Psoas muscle (tissue), 8 donors: Measurements from ENCODE around the gene POC5. TPM values are rescaled to one million over a fixed set of nuclear protein-coding genes. Genes with fewer than 3 reads are reported as not detected.
"Not testable (repeated sequence)": the region's sequence is repeated elsewhere in the genome, so short reads cannot be mapped to it uniquely, and the experiment has no call there.

ENCODE experiments used
- ATAC-seq, 4 donors: fragments of 200-7000 bp; cut with Tn5 transposase; one replicate each; pipeline ENCODE4 v1.9.1; 2020; ENCODE audit warnings: moderate library complexity in 3 of 4, mild to moderate bottlenecking in 2 of 4
- DNase-seq, 2 donors: peaks; one replicate each; pipeline ENCODE4 v3.0.0-alpha.2; 2020
- H3K27ac ChIP-seq: fragments of 200-600 bp; one replicate; pipeline ENCODE4 v1.8.0; 2022
- H3K27me3 ChIP-seq, 3 donors: fragments of 200-600 bp in 1 of 3; one replicate each; pipeline versions ENCODE4 v1.6.1 to v1.8.0; 2013 to 2022; ENCODE audit warnings: low read length in 2 of 3, mild to moderate bottlenecking in 2 of 3, moderate library complexity in 1 of 3; ENCODE audit not compliant: insufficient read depth in 3 of 3
- H3K36me3 ChIP-seq, 2 donors: fragments of 200-600 bp in 1 of 2; one replicate each; pipeline versions ENCODE4 v1.6.1 to v1.8.0; 2013 to 2022; ENCODE audit warnings: low read depth in 1 of 2, mild to moderate bottlenecking in 1 of 2, moderate library complexity in 1 of 2; ENCODE audit not compliant: insufficient read depth in 1 of 2
- H3K4me1 ChIP-seq: fragments of 200-600 bp; one replicate; pipeline ENCODE4 v1.8.0; 2022
- H3K4me3 ChIP-seq: fragments of 200-600 bp; one replicate; pipeline ENCODE4 v1.8.0; 2022; ENCODE audit warnings: mild to moderate bottlenecking
- H3K9me3 ChIP-seq: fragments of 200-600 bp; one replicate; pipeline ENCODE4 v1.8.0; 2022
- CTCF ChIP-seq: fragments of 200-600 bp; IDR thresholded peaks from one replicate; pipeline ENCODE4 v1.8.0; 2022; ENCODE audit warnings: antibody characterized with exemption
- WGBS, 3 donors: extraction: QIAGEN DNeasy Blood & Tissue Kit; methylation state at CpG; one replicate each; pipeline versions ENCODE4 v1.1.6 to v1.1.7; 2013; 5-methylcytosine and 5-hydroxymethylcytosine counted together
- intact Hi-C, 2 donors: fragments of 100-400 bp; cut with DNase I; formaldehyde crosslinking; loops; one replicate each; pipeline versions ENCODE4 v1.11.0 to v1.14.2; 2022
- polyA plus RNA-seq, 3 donors: library from polyadenylated mRNA; stranded (reverse); fragments of 200-250 nt; gene quantifications; one replicate each; pipeline ENCODE4 v1.2.3, GENCODE V29; 2013
- total RNA-seq, 4 donors: library from RNA; stranded (reverse); fragmentation: NEBNext Ultra II Directional in 2 of 4; extraction: Animal tissue kit (Norgen Biotek cat#: 25700) in 2 of 4; gene quantifications; one replicate each; pipeline versions ENCODE4 v1.2.1 to v1.2.4, GENCODE V29; 2021 to 2023
- donor health status: healthy with polysubstance abuse.
- donor health status: DM: no; HTN: no; CAD: no; lungs with moderate emphysema.
- donor health status: Bipolar disorder and iron deficiency.
- donor health status: healthy.
- donor health status: DM: yes; HTN: yes; CAD: no.
- donor health status: DM: no; HTN: no; CAD: no.
- donor health status: DM: no; HTN: no; CAD: no.
- donor health status: DM: yes; HTN: yes; CAD: no.

POC5 gene
- total and polyA plus RNA-seq, 7 donors, result 3.3 to 7.1 (median 4.0) TPM

- no peak for DNase-seq
- 95 to 99% (median 96%) methylated on average over 1 of the region's 1 CpG for WGBS, 3 donors
- ATAC-seq, result no peak
Observed at GRCh38 chr5:75733767-75734166, 16.5 kb upstream of the POC5 start.

GRCh38 chr5:75731515-75731914, 14.3 kb upstream of the POC5 start:
- intact Hi-C loops, H3K36me3 ChIP-seq: not testable (repeated sequence)
- 95 to 96% (median 96%) methylated on average over 4 of the region's 4 CpGs for WGBS, 3 donors

More at GRCh38 chr5:75733767-75734166, 16.5 kb upstream of the POC5 start:
- Histone ChIP-seq H3K36me3 (no peaks in the 10 kb centered on the region), H3K4me3 (no peak overlapping the region), H3K27me3 (peaks cover 0 to 3% (median 0%) of the 10 kb centered on the region in 3 donors), H3K9me3 (no peaks in the 10 kb centered on the region), H3K4me1 (no peaks in the 10 kb centered on the region), H3K27ac (no peak overlapping the region)
- TF ChIP-seq CTCF, result no peak
- intact Hi-C loops, result no loop called here

GRCh38 chr5:75729321-75729720, 12.1 kb upstream of the POC5 start:
- TF ChIP-seq CTCF, result no peak
- H3K4me3 ChIP-seq, result no peak overlapping the region
- intact Hi-C loops, result no loop called here
- H3K36me3 ChIP-seq, result no peaks in the 10 kb centered on the region
- no peaks in the 10 kb centered on the region for H3K9me3 ChIP-seq
- DNase-seq (no peak), ATAC-seq (no peak)
- H3K27ac ChIP-seq, result no peak overlapping the region
- no peaks in the 10 kb centered on the region for H3K4me1 ChIP-seq
- no peaks in the 10 kb centered on the region for H3K27me3 ChIP-seq
- WGBS, 3 donors, result 55 to 60% (median 57%) methylated on average over 3 of the region's 3 CpGs

More at GRCh38 chr5:75731515-75731914, 14.3 kb upstream of the POC5 start:
- not testable (repeated sequence) for H3K27ac ChIP-seq, DNase-seq, H3K4me3 ChIP-seq, ATAC-seq, H3K9me3 ChIP-seq, H3K4me1 ChIP-seq, H3K27me3 ChIP-seq

- ATAC-seq (no peak), DNase-seq (no peak)
- Histone ChIP-seq H3K4me1 (no peaks in the 10 kb centered on the region), H3K9me3 (no peaks in the 10 kb centered on the region), H3K4me3 (no peak overlapping the region), H3K36me3 (no peaks in the 10 kb centered on the region), H3K27ac (no peak overlapping the region), H3K27me3 (no peaks in the 10 kb centered on the region)
- intact Hi-C loops, result no loop called here
- no peak for TF ChIP-seq CTCF
- WGBS, 3 donors, result 63 to 72% (median 67%) methylated on average over 2 of the region's 2 CpGs
Observed at GRCh38 chr5:75727931-75728330, 10.7 kb upstream of the POC5 start.

- DNase-seq, H3K4me1 ChIP-seq, H3K27ac ChIP-seq, H3K27me3 ChIP-seq, ATAC-seq, H3K9me3 ChIP-seq, intact Hi-C loops, H3K4me3 ChIP-seq, H3K36me3 ChIP-seq: not testable (repeated sequence)
Observed at GRCh38 chr5:75726224-75726623, 9.0 kb upstream of the POC5 start.

GRCh38 chr5:75723378-75723777, 6.1 kb upstream of the POC5 start:
- no peak for TF ChIP-seq CTCF
- DNase-seq (no peak), ATAC-seq (no peak)
- H3K4me3 ChIP-seq, result no peak overlapping the region
- no peak overlapping the region for H3K27ac ChIP-seq
- H3K9me3 ChIP-seq, result no peaks in the 10 kb centered on the region
- WGBS, 3 donors, result 73 to 87% (median 75%) methylated on average over 1 of the region's 1 CpG
- H3K36me3 ChIP-seq, result no peaks in the 10 kb centered on the region
- no peaks in the 10 kb centered on the region for H3K4me1 ChIP-seq
- intact Hi-C loops, result no loop called here
- H3K27me3 ChIP-seq, result no peaks in the 10 kb centered on the region
